GM19043 (cell line): ENCODE measurements around the gene C1orf21.

Source experiments
- ATAC-seq: cut with Tn5 transposase; IDR thresholded peaks from one replicate; pipeline ENCODE4 v1.9.1; 2021; ENCODE audit warnings: low read depth; ENCODE audit not compliant: unreplicated experiment

Gene C1orf21

DNA sequence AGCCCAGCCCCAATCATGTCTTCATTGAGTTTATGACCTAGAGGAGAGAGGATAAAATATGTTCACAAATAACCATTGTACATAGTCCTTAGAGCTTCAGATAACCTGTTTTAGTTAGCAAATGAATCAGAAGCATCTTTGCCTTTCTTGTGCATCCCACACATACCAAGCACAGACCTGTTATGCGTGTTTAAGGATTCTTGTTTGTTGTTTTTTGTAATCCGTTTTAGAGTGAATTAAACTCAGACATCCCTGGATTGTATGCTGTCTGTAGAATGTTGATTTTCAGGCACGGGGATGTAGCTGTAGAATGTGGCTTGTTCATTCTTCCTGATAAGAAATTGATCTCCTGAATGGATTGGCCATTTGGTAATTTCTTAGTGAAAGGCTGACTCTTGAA, 232.0 kb downstream of the C1orf21 start:
- ATAC-seq, result no peak

GRCh38 chr1:184620469-184620868, 233.6 kb downstream of the C1orf21 start:
- ATAC-seq, result no peak

DNA sequence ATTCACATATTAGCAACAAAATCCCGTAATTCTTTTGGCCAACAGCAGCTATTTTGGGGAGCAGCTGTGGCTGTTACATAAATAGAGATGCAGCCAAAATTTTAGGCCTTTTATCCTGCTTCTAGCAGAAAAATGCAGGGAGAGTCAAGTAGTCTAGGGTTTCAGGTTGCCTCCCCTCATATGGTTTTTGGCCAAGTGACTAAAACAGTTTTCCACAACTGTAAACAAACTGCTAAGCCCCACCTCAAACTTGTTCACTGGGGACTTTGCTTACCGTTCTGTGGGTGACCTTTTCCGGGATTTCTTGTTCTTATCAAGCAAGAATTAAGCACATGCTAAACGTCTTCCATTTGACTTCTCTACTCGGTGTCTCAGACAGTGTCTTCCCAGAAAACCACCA, 234.4 kb downstream of the C1orf21 start:
- ATAC-seq, result no peak

- no peak for ATAC-seq
Observed at GRCh38 chr1:184622136-184622823, 235.5 kb downstream of the C1orf21 start.

DNA sequence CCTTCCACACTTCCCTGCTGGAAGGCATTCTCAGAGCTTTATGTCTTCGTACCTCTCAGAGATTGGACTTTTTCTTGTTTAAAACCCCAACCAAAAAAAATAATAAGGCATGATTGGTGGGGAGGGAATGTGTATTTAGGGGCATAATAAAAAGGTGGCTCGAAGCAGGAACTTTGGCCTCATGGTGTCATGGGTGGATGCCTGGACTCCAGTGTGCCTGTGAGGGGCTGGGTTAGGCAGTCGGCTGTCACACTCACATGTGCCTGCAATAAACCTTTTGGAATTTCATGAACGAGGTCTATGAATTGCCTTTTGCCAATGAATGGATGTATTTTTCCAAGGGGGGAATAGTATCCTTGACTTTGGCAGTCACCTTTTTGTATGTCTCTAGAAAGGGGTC, 236.6 kb downstream of the C1orf21 start:
- ATAC-seq, result no peak

- no peak for ATAC-seq
Observed at GRCh38 chr1:184624051-184624450, 237.2 kb downstream of the C1orf21 start.

GRCh38 chr1:184624626-184625025, 237.8 kb downstream of the C1orf21 start:
- no peak for ATAC-seq

GRCh38 chr1:184625271-184625670, 238.4 kb downstream of the C1orf21 start:
- ATAC-seq, result no peak

DNA sequence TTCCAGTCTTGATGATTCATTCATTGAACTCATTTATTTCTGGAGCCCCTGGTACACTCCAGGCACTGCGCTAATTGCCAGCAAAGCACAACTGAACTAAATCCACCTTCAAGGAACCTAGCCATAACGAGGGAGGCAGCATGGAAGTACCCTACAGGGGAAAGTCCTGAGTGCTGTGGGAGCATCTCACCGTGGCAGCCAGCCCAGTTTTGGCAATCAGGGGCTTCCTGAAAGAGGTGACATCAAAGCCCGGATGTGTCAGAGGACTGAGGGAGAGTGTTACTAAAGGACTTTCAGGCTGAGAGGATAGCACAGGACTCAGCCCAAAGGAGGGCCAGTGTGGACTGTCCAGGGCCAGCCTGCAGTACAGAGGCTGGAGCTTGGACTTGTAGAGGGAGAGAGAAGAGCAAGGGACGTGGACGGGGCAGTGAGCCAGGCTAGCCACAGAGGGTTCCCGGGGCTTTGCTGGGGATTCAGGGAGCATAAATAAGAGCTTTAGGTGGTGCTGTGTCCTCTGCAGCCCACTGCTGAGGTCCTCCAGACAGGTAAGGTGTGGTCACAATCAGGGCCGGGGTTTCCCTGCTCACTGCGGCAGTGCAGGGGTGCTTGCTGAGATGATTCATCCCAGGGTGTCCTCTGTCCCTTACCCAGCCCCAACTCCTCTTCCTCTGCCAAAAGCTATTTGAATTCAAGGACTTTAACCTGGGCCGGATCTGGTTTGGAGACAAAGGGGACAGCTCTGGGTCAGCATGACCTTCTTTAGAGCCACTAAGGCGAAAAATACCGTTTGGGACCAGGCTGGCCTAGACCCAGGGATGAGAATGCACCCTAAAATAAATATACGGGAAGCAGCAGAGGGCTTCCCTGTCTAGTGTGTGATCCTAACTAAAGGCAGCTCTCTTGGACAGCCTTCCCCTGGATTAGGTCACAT, 239.5 kb downstream of the C1orf21 start:
- ATAC-seq, result no peak

DNA sequence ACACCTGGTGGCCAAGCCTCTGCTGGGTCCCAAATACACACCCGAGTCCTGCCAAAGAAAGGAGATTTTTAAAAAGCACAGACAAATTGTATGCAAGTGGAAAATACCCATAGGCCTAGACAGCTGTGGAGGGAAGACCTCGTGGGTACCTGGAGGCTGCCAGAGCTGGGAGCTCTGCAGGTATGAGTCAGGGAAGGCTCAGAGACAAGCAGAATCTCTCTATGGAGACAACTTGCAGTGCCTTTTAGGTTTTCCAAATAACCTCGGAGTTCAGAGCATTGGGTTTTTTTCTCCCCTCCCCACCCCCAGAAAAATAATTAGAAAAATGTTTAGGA, 240.1 kb downstream of the C1orf21 start:
- ATAC-seq, result no peak

GRCh38 chr1:184629266-184629665, 242.4 kb downstream of the C1orf21 start:
- no peak for ATAC-seq

GRCh38 chr1:184630679-184631060, 243.8 kb downstream of the C1orf21 start:
- no peak for ATAC-seq

DNA sequence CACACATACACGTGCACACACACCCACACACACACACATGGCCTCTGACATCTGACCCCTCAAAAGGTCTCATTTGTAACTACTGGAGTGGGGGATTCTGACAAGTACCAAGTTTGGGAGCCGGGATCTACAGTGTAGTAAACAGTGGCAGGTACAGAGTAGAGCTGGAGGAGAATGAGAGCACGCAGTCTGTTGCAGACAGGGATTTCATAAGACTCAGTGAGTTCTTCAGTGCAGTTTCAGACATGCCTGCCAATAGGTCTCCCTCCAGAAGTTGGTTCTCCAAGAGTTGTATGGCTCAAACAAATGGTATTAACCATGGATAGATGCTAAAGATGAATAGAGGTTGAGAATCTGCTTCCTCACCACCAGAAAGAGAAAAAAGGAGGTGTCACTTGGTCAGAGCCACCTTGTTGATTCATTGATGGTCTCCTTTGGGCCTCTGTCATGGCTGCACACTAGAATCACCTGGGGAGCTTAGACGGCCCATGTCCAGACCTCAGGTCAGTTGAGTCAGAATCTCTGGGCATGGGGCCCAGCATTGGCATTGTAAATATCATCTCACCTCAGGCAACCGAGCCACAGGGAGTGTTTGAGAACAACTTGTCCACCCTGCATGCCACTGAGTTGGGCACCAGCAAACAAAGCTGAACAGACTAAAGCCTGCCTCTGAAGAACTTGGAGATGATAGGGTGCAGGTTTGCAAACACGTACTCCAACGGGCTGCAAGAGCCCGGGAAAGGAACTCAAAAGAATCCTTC, 245.8 kb downstream of the C1orf21 start:
- no peak for ATAC-seq

DNA sequence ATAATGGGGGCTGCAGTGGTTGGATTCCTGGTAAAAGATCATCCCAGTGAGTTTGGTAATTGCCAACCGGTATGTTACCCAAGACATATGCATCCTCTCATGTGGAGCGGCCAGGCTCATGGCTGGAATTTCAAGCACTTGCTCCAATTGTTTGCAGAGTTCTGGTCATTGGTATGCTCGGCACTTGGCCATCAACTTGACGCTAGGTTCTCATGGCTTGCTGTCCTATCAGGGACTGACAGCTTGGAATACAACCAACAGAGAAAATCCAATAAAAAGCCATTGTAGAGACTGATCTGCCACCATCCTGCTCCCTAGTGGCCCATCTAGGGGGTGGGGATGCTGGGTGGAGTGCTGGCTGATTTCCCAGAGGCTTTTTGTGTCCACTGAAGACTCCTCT, 247.0 kb downstream of the C1orf21 start:
- no peak for ATAC-seq

GRCh38 chr1:184634296-184634695, 247.5 kb downstream of the C1orf21 start:
- no peak for ATAC-seq

- no peak for ATAC-seq
Observed at GRCh38 chr1:184635347-184635979, 248.6 kb downstream of the C1orf21 start.

DNA sequence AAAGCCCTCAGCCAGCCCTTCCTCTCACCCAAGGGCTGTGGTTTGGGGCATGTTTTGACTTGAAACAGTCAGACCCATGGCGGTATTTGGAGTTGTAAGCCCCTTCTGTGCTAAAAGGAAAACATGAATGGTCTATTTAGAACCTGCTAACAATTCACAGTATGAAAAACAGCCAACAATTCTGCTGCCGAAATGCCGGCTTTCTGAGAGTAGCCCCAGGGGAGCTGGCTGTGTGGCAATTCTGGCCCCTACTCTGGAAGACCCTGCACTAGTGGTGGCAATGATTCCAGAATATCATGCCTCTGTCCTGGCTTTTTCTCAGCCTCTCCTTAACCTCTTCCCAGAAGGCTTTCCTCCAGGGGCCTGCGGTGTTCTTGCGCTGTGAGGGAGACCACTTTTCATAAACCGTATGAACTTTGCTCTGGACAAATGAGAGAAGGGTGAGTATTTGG, 249.2 kb downstream of the C1orf21 start:
- ATAC-seq, result no peak

DNA sequence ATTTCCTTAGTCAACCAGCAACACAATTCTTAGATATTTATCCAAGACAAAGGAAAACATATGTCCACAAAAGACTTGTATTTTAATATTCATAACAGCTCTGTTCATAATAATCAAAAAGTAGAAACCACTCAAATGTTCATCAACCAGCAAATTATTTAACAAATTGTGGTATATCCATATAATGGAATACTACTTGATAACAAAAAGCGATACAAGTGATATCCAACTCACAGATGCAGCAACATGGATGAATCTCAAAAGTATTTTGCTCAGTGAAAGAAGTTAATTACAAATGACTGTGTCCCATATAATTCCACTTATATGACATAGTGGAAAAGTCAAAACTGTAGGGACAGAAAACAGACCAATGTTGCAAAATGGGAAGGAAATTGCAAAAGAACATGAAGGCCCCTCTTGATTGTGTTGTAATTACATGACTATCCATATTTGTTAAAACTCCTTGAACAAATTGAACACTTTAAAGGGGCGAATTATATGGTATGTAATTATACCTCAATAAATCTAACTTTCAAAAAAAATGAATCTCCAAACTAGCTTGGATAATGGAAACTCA, 250.9 kb downstream of the C1orf21 start:
- no peak for ATAC-seq

- no peak for ATAC-seq
Observed at GRCh38 chr1:184639205-184639604, 252.4 kb downstream of the C1orf21 start.

- no peak for ATAC-seq
Observed at GRCh38 chr1:184640505-184640904, 253.7 kb downstream of the C1orf21 start.
